Renal cortical epithelial cell (primary cell): ENCODE results near the gene ACP3. TPM values are rescaled to one million over a fixed set of nuclear protein-coding genes. Genes with fewer than 3 reads are reported as not detected.

ENCODE experiments used
- DNase-seq: peaks from one replicate; pipeline ENCODE4 v3.0.0-alpha.2; 2011; ENCODE audit warnings: low read depth
- total RNA-seq: library from RNA; depleted of rRNA; stranded (reverse); fragments of >200 nt; gene quantifications from 2 replicates; pipeline ENCODE4 v1.2.3, GENCODE V29; 2014

ACP3 gene
- total RNA-seq, 1 donor from 2014 or later: not detected

- no peak for DNase-seq
These were observed 1.4 kb upstream of the ACP3 start for GRCh38 chr3:132315851-132316250.

GRCh38 chr3:132318451-132318850 lies 1.2 kb downstream of the ACP3 start:
- peak; percentile 46 for DNase-seq

- no peak for DNase-seq
These were observed 4.1 kb downstream of the ACP3 start for GRCh38 chr3:132321304-132321703.

GRCh38 chr3:132325103-132325606 lies 7.9 kb downstream of the ACP3 start:
- DNase-seq: peak; percentile 93

- DNase-seq: peak; percentile 41
These were observed 8.4 kb downstream of the ACP3 start for GRCh38 chr3:132325634-132326033.

GRCh38 chr3:132326251-132326650 lies 9.0 kb downstream of the ACP3 start:
- DNase-seq: peak; percentile 90

GRCh38 chr3:132332082-132332481 lies 14.9 kb downstream of the ACP3 start:
- DNase-seq: no peak

- peak; percentile 39 for DNase-seq
These were observed 15.3 kb downstream of the ACP3 start for GRCh38 chr3:132332508-132332907.

- DNase-seq: no peak
These were observed 24.5 kb downstream of the ACP3 start for GRCh38 chr3:132341746-132342145.

GRCh38 chr3:132342183-132342582 lies 25.0 kb downstream of the ACP3 start:
- DNase-seq: no peak

- DNase-seq: no peak
These were observed 25.4 kb downstream of the ACP3 start for GRCh38 chr3:132342610-132343009.

GRCh38 chr3:132343018-132343612 lies 25.9 kb downstream of the ACP3 start:
- peak; percentile 72 for DNase-seq

GRCh38 chr3:132344666-132345280 lies 27.6 kb downstream of the ACP3 start:
- DNase-seq: peak; percentile 53

GRCh38 chr3:132346841-132347736 lies 29.9 kb downstream of the ACP3 start:
- peak; percentile 69 for DNase-seq

GRCh38 chr3:132347811-132348210 lies 30.6 kb downstream of the ACP3 start:
- DNase-seq: no peak

GRCh38 chr3:132348531-132348930 lies 31.3 kb downstream of the ACP3 start:
- no peak for DNase-seq

- no peak for DNase-seq
These were observed 33.6 kb downstream of the ACP3 start for GRCh38 chr3:132350814-132351213.

- DNase-seq: no peak
These were observed 34.1 kb downstream of the ACP3 start for GRCh38 chr3:132351222-132351806.

- peak; percentile 67 for DNase-seq
These were observed 35.4 kb downstream of the ACP3 start for GRCh38 chr3:132352556-132353143.

GRCh38 chr3:132354916-132355702 lies 37.9 kb downstream of the ACP3 start:
- peak; percentile 51 for DNase-seq

- no peak for DNase-seq
These were observed 39.4 kb downstream of the ACP3 start for GRCh38 chr3:132356568-132356967.
